Rectal smooth muscle tissue (tissue), 1 donor: ENCODE data around the gene MIPEP.

ENCODE experiments used
- H3K27ac ChIP-seq: one replicate; pipeline ENCODE4 v1.7.0; 2013; ENCODE audit warnings: low read depth, low read length, inconsistent platforms
- H3K27me3 ChIP-seq: one replicate; pipeline ENCODE4 v1.7.0; 2013; ENCODE audit warnings: low read length; ENCODE audit not compliant: control insufficient read depth, insufficient read depth
- H3K36me3 ChIP-seq: one replicate; pipeline ENCODE4 v1.7.0; 2013; ENCODE audit warnings: low read length; ENCODE audit not compliant: control insufficient read depth, insufficient read depth
- H3K4me1 ChIP-seq: one replicate; pipeline ENCODE4 v1.7.0; 2013; ENCODE audit warnings: low read length; ENCODE audit not compliant: control insufficient read depth, insufficient read depth
- H3K4me3 ChIP-seq: one replicate; pipeline ENCODE4 v1.7.0; 2013; ENCODE audit warnings: low read length
- H3K9ac ChIP-seq: one replicate; pipeline ENCODE4 v1.7.0; 2013; ENCODE audit warnings: low read length

MIPEP gene

DNA sequence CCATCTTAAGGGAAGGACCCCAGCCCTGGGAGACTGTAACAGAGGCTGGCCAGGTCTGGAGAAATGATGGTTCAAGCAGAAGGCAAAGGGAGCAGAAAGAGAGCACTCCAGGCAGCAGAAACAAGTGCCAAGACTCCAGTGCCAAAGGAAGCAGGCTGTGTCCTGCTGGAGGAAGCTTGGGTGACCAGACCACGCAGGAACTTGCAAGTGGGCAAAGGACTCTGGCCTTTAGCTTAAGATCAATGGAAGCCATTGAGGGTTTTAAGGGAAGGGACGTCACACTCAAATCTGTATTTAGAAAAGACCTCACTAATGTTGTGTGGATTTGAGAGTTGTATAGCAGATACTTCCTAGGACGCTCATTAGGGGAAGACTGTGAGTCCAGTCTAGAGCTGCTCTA, 95.5 kb downstream of the MIPEP start:
- Histone ChIP-seq H3K9ac (no peak overlapping the region), H3K4me3 (no peak overlapping the region), H3K4me1 (no peaks in the 10 kb centered on the region), H3K27ac (no peak overlapping the region), H3K36me3 (no peaks in the 10 kb centered on the region), H3K27me3 (no peaks in the 10 kb centered on the region)

DNA sequence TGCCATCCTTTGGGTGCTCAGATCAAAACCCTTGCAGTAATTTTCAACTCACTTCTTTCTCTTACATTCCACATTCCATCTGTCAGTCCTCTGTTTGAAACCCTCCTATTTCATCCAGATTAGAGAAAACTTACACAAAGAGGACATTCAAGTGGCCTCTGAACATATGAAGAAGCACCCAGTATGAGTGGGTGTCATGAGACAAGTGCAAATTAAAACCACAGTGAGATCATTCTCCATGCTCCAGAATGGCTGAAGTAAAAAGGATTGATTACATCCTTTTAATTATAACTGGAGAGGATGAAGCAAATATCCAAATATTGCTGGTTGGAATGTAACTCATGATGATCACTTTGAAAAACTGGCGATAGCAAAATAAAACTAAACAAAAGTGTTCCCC, 96.5 kb downstream of the MIPEP start:
- H3K9ac ChIP-seq, result no peak overlapping the region
- no peaks in the 10 kb centered on the region for H3K4me1 ChIP-seq

DNA sequence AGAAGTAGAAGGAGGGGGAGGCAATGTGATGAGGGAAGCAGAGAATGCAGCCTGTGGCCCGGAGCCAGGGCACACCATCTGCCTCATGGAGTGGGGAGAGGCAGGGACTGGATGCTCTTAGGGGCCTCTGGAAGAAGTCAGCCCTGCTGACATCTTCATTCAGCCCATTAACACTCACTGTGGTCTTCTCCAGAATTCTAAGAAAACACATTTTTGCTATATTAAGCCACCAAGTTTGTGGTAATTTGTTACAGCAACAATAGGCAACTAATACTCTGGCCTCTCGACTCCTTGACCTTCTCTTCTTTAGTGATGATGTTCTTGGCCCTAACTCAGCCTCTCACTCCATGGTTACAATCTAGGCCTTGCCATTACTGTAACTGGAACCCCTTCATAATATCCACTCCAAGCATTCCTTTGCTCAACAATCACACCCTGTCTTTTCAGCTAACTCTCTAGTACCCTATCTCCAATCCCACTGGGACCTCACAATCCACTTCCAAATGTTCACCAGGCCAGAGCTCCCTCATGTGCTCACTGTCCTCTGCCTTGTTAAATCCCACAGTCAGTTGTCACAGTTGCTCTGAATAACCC, 98.5 kb downstream of the MIPEP start:
- Histone ChIP-seq H3K4me1 (no peaks in the 10 kb centered on the region), H3K27ac (no peak overlapping the region)

More for the DNA sequence above, 96.5 kb downstream of the MIPEP start:
- Histone ChIP-seq H3K4me3 (no peak overlapping the region), H3K27ac (no peak overlapping the region), H3K27me3 (no peaks in the 10 kb centered on the region), H3K36me3 (no peaks in the 10 kb centered on the region)

DNA sequence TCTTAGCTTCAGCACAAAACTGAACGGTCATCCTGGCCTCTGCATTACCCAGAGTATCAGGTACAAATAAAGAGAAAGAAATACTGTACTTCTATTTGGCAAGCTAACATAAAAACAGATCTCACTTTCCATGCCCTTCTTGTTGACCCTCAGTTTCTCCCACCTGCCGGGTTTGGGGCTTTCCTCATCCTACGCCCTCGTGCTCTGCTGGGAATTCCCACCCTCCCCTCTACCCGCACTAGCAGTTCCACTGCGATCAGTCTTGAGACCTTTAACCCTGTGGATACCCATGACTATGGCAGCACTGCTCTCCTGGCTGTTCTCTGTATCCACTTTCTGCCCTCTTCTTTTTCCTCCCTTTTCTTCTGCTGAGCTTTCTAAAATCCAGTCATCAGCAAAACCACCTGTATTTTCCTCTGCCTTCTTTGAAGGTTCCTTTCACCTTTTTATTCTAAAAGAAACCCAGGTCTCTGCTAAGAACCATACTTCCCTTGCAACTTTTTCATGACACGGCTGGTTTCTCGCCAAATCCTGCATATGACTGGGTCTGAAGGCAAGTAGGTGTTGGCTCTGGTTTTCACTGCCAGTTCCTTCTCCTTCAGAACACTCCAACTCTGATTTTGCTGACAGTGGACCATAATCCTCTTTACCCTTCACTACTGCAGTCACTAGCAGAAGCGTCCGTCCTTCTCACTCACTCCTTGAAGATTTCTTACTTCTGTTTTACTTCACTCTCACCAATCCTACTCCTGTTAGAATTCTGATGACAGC, 99.4 kb downstream of the MIPEP start:
- Histone ChIP-seq H3K4me3 (no peak overlapping the region), H3K4me1 (no peaks in the 10 kb centered on the region)

More for the DNA sequence above, 98.5 kb downstream of the MIPEP start:
- Histone ChIP-seq H3K9ac (no peak overlapping the region), H3K27me3 (no peaks in the 10 kb centered on the region), H3K36me3 (no peaks in the 10 kb centered on the region), H3K4me3 (no peak overlapping the region)

DNA sequence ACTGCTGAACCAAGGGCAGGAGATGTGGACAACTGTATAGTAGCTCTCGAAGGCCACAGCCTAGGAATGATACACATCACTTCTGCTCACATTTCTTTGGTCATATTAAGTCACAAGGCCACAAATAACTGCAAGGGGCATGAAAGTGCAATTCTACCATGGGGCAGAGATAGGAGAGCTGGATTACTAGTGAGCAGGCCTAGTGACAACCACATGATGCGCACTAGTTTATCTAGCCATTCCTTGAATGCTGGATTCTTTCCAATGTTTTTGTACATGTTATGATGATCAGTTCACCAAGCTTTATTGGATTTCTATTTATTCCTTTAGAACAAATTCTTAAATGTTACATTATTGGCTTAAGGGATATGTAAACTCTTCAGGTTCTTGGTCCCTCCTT, 100.7 kb downstream of the MIPEP start:
- no peak overlapping the region for H3K27ac ChIP-seq
- H3K36me3 ChIP-seq, result no peaks in the 10 kb centered on the region
- no peaks in the 10 kb centered on the region for H3K27me3 ChIP-seq
- H3K4me1 ChIP-seq, result no peaks in the 10 kb centered on the region
- H3K9ac ChIP-seq, result no peak overlapping the region
- no peak overlapping the region for H3K4me3 ChIP-seq

More for the DNA sequence above, 99.4 kb downstream of the MIPEP start:
- H3K27me3 ChIP-seq, result no peaks in the 10 kb centered on the region
- H3K27ac ChIP-seq, result no peak overlapping the region
- no peak overlapping the region for H3K9ac ChIP-seq
- H3K36me3 ChIP-seq, result no peaks in the 10 kb centered on the region

DNA sequence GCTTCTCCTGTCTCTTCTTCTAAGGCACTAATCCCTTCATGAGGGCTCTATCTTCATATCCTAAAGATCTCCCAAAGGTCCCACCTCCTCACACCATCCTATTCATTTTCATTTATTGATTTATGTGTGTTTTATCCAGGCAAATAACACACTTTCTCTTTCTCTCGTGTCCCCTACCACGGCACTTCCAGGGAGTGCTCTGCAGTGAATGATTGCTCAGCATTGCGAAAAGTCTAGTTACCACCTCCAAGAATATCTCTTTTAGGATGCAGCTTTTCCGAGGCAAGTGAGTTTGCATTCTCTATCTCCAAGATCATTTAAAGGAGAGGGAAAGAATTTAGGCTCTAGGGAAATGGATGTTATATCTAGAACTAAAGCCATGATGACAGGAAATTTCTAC, 101.7 kb downstream of the MIPEP start:
- no peaks in the 10 kb centered on the region for H3K27me3 ChIP-seq
- H3K9ac ChIP-seq, result no peak overlapping the region
- H3K4me1 ChIP-seq, result no peaks in the 10 kb centered on the region
- no peak overlapping the region for H3K4me3 ChIP-seq
- no peak overlapping the region for H3K27ac ChIP-seq
- no peaks in the 10 kb centered on the region for H3K36me3 ChIP-seq

DNA sequence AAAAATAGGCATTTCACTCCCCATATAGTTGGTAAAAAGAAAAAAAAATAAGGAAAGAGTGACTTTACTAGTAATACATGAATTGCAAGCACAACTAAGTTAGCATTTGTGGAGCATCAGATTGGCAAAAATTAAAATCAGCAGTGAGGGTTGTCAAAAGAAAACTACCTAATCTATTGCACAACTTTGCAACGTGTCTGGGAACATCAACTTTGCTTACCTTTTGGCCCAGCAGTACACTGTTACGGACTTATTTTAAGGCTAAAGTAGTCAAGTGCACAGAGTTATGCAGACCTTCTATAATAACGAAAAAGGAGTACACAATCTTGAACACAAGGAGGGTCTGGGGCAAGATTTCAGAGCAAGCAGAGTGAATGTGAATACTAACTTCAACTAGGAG, 102.6 kb downstream of the MIPEP start:
- H3K36me3 ChIP-seq, result no peaks in the 10 kb centered on the region
- no peak overlapping the region for H3K4me3 ChIP-seq
- no peaks in the 10 kb centered on the region for H3K4me1 ChIP-seq
- no peak overlapping the region for H3K27ac ChIP-seq
- no peaks in the 10 kb centered on the region for H3K27me3 ChIP-seq
- H3K9ac ChIP-seq, result no peak overlapping the region

DNA sequence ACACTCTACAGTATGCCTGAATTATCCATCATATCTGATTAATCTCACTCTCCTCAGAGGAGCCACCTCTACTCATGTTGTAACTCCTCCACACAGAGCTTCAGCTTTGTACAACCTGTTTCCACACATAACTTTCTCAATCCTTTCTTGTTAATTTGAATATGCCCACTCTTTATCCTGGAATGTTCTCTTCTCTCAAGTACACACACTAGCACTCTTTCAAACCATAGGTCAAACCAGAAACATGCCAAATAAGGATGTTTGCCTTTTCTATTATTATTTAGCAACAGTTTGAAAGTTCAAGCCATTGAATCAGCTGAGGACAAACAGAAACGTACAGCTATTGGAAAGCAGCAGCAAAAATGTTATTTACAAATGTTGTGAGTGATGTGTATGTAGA, 110.3 kb downstream of the MIPEP start:
- H3K4me3 ChIP-seq, result no peak overlapping the region
- peaks cover 3% of the 10 kb centered on the region for H3K4me1 ChIP-seq
- H3K27me3 ChIP-seq, result no peaks in the 10 kb centered on the region
- no peak overlapping the region for H3K9ac ChIP-seq
- H3K27ac ChIP-seq, result no peak overlapping the region
- H3K36me3 ChIP-seq, result no peaks in the 10 kb centered on the region

DNA sequence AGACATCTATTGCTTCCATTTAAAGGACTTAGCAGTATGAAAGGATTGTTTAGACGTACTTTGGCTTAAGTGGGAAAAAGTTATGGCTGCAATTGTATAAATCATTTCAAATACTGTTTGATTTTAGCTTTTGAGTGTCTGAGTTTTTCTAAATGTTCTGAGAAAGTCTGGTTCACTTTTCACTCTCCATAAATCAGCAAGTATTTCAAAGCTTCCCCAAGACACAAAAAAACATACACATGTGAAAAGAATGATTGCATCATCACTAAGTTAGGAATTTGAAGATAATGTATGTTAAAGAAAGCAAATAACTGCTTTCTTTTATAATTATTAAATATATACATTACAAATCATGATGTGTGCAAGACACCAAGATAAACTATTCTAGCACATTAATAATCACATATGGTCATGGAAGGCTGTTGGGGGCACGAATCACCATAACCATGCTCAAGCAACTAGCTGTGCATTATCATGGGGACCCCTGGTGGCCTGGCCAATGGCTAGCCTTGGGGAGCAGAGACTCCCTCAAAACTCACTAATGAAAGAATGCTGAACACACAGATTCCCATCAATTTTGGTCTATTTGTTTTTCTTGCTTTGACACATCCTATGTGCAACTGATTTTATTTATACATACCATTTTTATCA, 111.1 kb downstream of the MIPEP start:
- H3K27me3 ChIP-seq, result no peaks in the 10 kb centered on the region
- peaks cover 3% of the 10 kb centered on the region for H3K4me1 ChIP-seq
- no peaks in the 10 kb centered on the region for H3K36me3 ChIP-seq
- H3K9ac ChIP-seq, result no peak overlapping the region
- H3K4me3 ChIP-seq, result no peak overlapping the region
- no peak overlapping the region for H3K27ac ChIP-seq

DNA sequence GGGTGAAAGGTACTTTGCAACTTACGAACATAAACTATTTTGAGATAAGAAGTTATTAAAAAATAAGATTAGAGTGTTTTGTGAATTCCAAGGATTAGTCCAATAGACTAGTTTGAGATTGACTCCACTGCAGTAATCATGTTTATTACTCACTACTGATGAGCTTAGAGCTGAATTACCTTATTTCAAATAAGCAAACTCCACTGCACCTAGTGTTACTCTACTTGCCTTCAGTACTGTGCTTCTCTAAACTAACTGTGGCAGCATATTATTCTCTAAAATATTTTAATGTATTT, 111.7 kb downstream of the MIPEP start:
- Histone ChIP-seq H3K36me3 (no peaks in the 10 kb centered on the region), H3K27ac (no peak overlapping the region)

DNA sequence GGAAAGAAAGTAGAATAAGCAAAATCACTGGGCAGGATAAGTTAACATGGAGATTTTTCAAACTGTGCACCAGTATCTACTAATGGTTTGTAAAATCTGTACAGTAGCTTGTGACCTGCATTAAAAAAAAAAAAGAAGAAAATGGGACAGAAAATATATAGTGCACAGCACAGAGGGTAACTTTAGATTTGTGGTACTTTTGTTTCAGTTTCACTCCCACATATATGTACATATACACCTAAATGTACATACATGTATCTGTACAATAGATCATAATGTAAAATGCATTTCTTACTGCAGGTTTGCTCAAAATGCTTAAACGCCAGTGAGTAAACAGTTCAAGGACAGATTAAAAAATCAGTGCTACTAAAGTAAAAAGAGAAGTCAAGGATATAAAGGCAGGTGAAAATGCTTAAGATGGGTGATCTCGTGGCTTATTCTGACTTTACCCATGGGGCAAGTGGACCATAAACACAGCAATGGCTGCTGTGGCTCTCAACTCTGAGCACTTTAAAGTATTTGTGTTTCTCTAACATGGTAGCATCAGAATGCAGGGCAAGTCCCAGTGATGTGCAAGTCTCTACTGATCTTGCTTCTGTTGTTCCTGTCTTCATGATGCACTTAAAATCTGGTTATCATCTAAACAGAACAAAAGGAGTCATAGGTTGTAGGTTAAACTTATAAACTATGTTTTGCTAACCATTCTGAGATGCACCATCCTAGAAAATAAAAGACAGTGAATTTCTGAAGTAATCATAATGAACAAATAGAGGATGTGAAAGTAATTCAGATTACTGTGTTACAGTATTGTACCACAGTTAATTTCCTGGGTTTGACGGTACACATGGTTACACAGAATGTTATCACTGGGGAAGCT, 112.3 kb downstream of the MIPEP start:
- peaks cover 3% of the 10 kb centered on the region for H3K4me1 ChIP-seq
- no peak overlapping the region for H3K27ac ChIP-seq
- H3K36me3 ChIP-seq, result no peaks in the 10 kb centered on the region
- H3K27me3 ChIP-seq, result no peaks in the 10 kb centered on the region
- H3K9ac ChIP-seq, result no peak overlapping the region
- no peak overlapping the region for H3K4me3 ChIP-seq

More for the DNA sequence above, 111.7 kb downstream of the MIPEP start:
- H3K27me3 ChIP-seq, result no peaks in the 10 kb centered on the region
- H3K4me3 ChIP-seq, result no peak overlapping the region
- no peak overlapping the region for H3K9ac ChIP-seq
- H3K4me1 ChIP-seq, result peaks cover 3% of the 10 kb centered on the region

DNA sequence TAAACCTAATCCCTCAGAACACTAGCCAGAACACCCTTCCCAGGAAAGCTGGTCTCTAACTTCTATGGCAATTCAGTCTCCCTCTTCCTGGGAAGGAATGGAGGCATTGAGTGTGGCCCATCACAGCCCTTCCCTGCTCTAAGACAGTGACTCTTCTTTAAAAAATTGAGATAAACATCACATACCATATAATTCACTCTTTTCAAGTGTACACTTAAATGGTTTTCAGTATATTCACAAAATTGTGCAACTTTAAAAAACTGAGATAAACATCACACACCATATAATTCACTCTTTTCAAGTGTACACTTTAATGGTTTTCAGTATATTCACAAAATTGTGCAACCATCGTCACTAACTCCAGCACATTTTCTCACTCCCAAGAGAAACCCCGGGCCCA, 116.5 kb downstream of the MIPEP start:
- Histone ChIP-seq H3K4me1 (peaks cover under 1% of the 10 kb centered on the region), H3K27ac (no peak overlapping the region), H3K27me3 (no peaks in the 10 kb centered on the region), H3K9ac (no peak overlapping the region), H3K4me3 (no peak overlapping the region), H3K36me3 (no peaks in the 10 kb centered on the region)
